Spinal cord (tissue), 10 donors: Measurements from ENCODE around the gene STK36. TPM values are rescaled to one million over a fixed set of nuclear protein-coding genes. Genes with fewer than 3 reads are reported as not detected.
"Not testable (repeated sequence)": the region's sequence is repeated elsewhere in the genome, so short reads cannot be mapped to it uniquely, and the experiment has no call there.

Experiments used
- DNase-seq, 6 donors: peaks; one replicate each; pipeline versions ENCODE4 v3.0.0 to v3.0.0-alpha.2; 2013 to 2015; ENCODE audit warnings: low spot score in 6 of 6, low read depth in 4 of 6
- H3K27ac ChIP-seq: one replicate; pipeline ENCODE4 v1.5.1; 2013; ENCODE audit warnings: low read depth, low read length, control low read depth
- H3K27me3 ChIP-seq: one replicate; pipeline ENCODE4 v1.6.1; 2013; ENCODE audit warnings: low read length; ENCODE audit not compliant: control insufficient read depth, insufficient read depth
- H3K36me3 ChIP-seq: one replicate; pipeline ENCODE4 v1.6.1; 2013; ENCODE audit warnings: low read length; ENCODE audit not compliant: control insufficient read depth, insufficient read depth
- H3K4me1 ChIP-seq: one replicate; pipeline ENCODE4 v1.6.1; 2013; ENCODE audit warnings: low read length; ENCODE audit not compliant: control insufficient read depth, insufficient read depth
- H3K4me3 ChIP-seq: one replicate; pipeline ENCODE4 v1.5.1; 2013; ENCODE audit warnings: low read depth, low read length, control low read depth
- H3K9me3 ChIP-seq: one replicate; pipeline ENCODE4 v1.6.1; 2013; ENCODE audit warnings: low read length; ENCODE audit not compliant: control insufficient read depth, insufficient read depth
- WGBS: methylation state at CpG from one replicate; pipeline ENCODE4 v1.1.5; 2013; ENCODE audit warnings: missing lambda C conversion rate; ENCODE audit not compliant: insufficient coverage; 5-methylcytosine and 5-hydroxymethylcytosine counted together
- polyA plus RNA-seq, 2 donors: library from polyadenylated mRNA; unstranded; fragments of 120-200 nt; gene quantifications; one replicate each; pipeline ENCODE4 v1.2.1, GENCODE V29; 2013; ENCODE audit not compliant: insufficient read length in 2 of 2
- total RNA-seq, 2 donors: library from RNA; depleted of rRNA in 1 of 2; stranded (reverse); fragments of 120-200 nt in 1 of 2; fragments of >200 nt in 1 of 2; gene quantifications; one replicate each; pipeline versions ENCODE4 v1.2.3 to v1.2.4, GENCODE V29; 2013 to 2014
- donor health status: healthy.

The STK36 gene
- total and polyA plus RNA-seq, 4 donors = 24.9 to 89.1 (median 61.7) TPM

DNA sequence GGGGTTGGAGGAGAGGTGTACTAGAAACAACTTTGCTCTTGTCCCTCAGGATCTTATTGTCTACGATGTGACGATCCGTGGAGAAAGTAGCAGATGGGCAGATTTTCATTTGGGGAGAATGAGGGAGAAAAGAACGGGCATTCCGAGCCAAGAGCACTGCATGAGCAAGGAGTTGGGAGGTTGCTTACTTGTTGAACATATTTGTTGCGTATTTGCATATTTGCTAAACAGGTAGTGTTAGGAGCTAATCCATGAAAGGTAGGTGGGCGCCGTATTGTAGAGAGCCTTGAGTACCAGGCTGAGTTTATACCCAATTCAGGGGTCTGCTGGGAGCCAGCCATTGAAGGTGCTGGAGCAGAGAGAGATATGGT lies 11.9 kb upstream of the STK36 start:
- 19% methylated on average over 8 of the region's 8 CpGs for WGBS
- peaks cover 66% of the 10 kb centered on the region for H3K36me3 ChIP-seq
- H3K4me3 ChIP-seq = peak overlapping the region; percentile 69
- no peak for DNase-seq
- no peaks in the 10 kb centered on the region for H3K27me3 ChIP-seq
- no peaks in the 10 kb centered on the region for H3K9me3 ChIP-seq
- H3K4me1 ChIP-seq = peaks cover 11% of the 10 kb centered on the region
- no peak overlapping the region for H3K27ac ChIP-seq

DNA sequence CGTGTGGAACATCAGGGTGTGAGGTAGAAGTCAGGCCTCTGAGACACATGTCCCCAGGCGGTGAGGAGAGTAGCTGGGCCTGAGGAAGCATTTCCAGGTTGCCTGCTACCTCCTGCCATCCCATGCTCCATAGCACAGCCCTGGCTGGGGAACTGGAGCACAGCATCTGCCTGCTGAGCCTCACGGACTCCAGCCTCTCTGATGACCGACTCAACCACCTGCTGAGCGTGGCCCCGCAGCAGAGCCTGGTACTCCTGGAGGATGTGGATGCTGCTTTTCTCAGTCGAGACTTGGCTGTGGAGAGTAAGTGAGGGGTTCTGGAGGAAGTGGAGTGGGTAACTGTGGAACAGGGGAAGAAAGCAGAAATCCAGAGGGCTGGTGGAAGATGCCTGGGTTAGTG lies 9.5 kb upstream of the STK36 start:
- Histone ChIP-seq H3K4me1 (peaks cover 11% of the 10 kb centered on the region), H3K27me3 (no peaks in the 10 kb centered on the region), H3K4me3 (no peak overlapping the region), H3K9me3 (no peaks in the 10 kb centered on the region), H3K36me3 (peaks cover 68% of the 10 kb centered on the region), H3K27ac (no peak overlapping the region)
- WGBS = 90% methylated on average over 7 of the region's 7 CpGs
- DNase-seq = no peak

DNA sequence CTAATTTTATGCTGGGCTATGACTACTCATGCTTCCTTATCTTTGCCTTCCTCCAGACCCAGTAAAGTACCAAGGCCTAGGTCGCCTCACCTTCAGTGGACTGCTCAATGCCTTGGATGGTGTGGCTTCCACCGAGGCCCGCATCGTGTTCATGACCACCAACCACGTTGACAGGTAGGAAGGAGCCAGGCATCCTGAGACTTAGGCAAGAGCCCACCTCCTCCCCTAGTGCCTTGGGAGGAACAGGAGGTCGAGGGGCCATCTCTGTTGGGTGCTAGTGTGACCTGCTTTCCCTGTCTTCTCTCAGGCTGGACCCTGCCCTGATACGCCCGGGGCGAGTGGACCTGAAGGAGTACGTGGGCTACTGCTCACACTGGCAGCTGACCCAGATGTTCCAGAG lies 9.1 kb upstream of the STK36 start:
- WGBS = 93% methylated on average over 10 of the region's 10 CpGs

DNA sequence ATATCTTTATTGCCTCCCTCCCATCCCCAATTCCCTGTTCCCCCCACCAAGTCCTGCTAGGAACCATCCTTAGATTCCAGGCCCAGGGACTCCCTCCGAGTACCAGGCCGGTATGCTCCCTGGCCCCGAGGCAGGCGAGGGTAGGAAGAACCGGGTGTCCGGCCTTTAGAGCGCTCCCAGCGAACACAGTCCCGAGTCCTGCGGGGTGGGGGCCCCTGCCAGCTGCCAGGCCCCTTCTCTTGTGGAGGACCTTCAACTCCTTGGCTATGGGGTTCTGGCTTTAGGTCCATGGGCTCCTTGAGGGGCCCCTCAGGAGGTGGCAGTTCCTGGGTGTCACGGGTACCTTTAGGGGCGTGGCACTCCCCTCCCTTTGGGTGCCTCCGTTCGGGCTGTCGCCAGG lies 8.0 kb upstream of the STK36 start:
- Histone ChIP-seq H3K4me1 (peaks cover 2% of the 10 kb centered on the region), H3K9me3 (no peaks in the 10 kb centered on the region), H3K27me3 (no peaks in the 10 kb centered on the region), H3K36me3 (peaks cover 73% of the 10 kb centered on the region), H3K27ac (no peak overlapping the region), H3K4me3 (no peak overlapping the region)
- WGBS = 89% methylated on average over 15 of the region's 15 CpGs
- DNase-seq = no peak

More for the DNA sequence above, 9.1 kb upstream of the STK36 start:
- Histone ChIP-seq H3K4me1 (peaks cover 11% of the 10 kb centered on the region), H3K27ac (no peak overlapping the region), H3K27me3 (no peaks in the 10 kb centered on the region), H3K9me3 (no peaks in the 10 kb centered on the region), H3K36me3 (peaks cover 69% of the 10 kb centered on the region), H3K4me3 (no peak overlapping the region)
- DNase-seq = no peak

DNA sequence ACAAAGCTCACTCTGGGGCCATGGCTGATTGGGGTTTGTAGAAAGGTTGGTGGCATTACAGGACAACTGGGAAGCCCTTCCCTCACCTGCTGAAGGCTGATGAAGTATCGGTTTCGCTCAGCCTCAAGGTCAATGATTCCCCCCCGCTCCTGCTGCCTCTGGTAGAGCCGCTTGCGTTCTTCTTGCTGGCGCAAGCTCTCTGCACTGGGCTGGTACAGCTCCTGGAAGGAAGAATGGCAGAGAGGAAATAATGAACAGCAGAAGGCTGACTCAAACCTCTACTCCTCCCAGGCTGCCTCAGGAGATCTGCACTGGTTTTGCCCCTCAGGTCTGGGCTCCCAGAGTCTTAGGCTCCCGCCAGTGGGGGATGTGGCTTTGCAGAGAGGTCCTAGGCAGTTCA lies 7.2 kb upstream of the STK36 start:
- no peaks in the 10 kb centered on the region for H3K4me1 ChIP-seq
- 100% methylated on average over 6 of the region's 7 CpGs for WGBS
- H3K27ac ChIP-seq = no peak overlapping the region
- H3K27me3 ChIP-seq = no peaks in the 10 kb centered on the region
- peaks cover 73% of the 10 kb centered on the region for H3K36me3 ChIP-seq
- no peak overlapping the region for H3K4me3 ChIP-seq
- no peak for DNase-seq
- H3K9me3 ChIP-seq = no peaks in the 10 kb centered on the region

DNA sequence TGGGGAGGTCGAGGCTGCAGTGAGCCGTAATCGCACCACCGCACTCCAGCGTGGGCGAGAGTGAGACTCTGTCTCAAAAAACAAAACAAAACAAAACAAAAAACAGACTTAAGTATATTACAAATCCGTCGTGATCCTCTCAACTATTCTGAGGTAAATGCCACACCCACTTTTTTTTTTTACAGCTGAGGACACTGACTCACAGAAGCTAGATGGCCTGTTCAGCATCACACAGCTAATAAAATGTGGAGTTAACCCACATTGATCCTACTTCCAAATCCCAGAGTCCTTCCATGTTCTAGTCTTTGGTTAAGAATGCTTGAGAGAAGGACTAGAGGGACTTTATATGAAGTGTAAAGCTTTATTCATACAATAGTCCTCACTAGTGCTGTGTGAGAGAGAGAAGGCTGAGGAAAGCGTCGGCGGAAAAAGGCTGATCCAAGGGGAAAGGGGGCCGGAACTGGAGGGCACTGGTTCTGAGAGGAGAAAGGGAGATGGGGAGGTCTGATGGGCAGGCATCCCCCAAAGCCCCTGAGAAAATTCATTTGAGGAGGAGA lies 711 bp upstream of the STK36 start:
- no peak for DNase-seq
- WGBS = 40% methylated on average over 12 of the region's 12 CpGs

DNA sequence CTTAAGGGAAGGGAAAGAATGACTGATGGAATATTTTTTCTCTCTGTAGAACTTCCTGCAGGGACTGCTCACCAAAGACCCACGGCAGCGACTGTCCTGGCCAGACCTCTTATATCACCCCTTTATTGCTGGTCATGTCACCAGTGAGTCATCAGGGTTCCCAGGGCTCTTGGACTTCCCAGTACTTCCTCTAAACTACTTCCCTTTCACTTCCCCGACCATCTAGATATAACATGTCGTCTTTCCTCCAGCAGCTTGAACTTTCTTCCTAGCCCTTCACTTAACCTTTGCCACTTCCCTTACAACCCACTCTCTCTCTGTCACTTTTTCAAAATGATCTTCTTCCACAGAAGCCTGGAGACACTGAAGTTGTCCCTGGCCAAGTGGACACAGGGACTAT lies 7.2 kb downstream of the STK36 start:
- Histone ChIP-seq H3K9me3 (no peaks in the 10 kb centered on the region), H3K4me3 (no peak overlapping the region), H3K4me1 (no peaks in the 10 kb centered on the region), H3K27ac (no peak overlapping the region), H3K27me3 (no peaks in the 10 kb centered on the region), H3K36me3 (peaks cover 63% of the 10 kb centered on the region)
- WGBS = 88% methylated on average over 4 of the region's 4 CpGs
- no peak for DNase-seq

More for the DNA sequence above, 711 bp upstream of the STK36 start:
- Histone ChIP-seq H3K27ac (peak overlapping the region; percentile 84), H3K36me3 (peaks cover 36% of the 10 kb centered on the region), H3K4me3 (peak overlapping the region; percentile 93), H3K27me3 (no peaks in the 10 kb centered on the region), H3K4me1 (peaks cover 16% of the 10 kb centered on the region), H3K9me3 (no peaks in the 10 kb centered on the region)

DNA sequence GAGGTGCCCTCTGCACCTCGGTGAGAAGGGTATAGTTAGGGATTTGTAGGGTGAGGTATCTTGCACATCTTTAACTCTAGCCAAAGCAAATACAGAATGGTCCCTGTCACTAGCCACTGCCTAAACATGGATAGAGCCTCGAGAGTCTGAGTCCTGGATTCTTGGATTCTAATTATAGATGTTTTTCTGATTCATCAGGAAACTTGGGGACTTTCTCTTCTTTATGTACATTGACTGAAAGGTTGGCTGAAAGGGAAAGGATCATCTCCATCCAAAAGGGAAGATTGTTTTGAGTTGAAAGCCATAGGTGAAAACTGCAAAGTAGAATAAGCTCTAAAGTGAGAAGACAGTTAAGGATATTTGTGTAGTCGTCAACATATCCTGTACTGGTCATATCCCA lies 8.2 kb downstream of the STK36 start:
- Histone ChIP-seq H3K27ac (no peak overlapping the region), H3K27me3 (no peaks in the 10 kb centered on the region), H3K4me1 (no peaks in the 10 kb centered on the region), H3K36me3 (peaks cover 65% of the 10 kb centered on the region), H3K9me3 (no peaks in the 10 kb centered on the region), H3K4me3 (no peak overlapping the region)
- no peak for DNase-seq
- no CpG with 5 or more reads among the region's 3 CpGs for WGBS

DNA sequence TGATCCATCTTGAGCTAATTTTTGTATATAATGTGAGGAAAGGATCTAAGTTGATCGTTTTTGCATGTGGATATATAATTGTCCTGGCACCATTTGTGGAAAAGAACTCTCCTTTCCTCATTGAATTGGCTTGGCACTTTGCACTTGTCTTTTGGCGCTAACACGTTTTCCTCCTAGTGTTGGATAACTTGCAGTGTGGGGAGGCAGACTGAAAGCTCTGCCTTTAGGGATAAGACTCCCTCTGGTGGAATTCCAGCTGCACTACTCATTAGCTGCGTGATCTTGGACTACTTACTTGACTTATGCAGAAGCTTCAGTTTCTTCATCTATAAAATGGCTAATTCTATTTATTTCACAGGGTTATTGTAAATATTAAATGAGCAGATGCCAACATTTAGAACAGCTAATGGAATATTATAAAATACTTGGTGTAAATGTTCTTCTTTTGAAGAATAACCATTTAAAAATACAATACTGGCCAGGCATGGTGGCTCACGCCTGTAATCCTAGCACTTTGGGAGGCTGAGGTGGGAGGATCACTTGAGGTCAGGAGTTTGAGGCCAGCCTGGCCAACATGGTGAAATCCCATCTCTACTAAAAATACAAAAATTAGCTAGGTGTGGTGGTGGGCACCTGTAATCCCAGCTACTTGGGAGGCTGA lies 15.6 kb downstream of the STK36 start:
- not testable (repeated sequence) for H3K9me3 ChIP-seq, H3K27ac ChIP-seq, H3K4me1 ChIP-seq, H3K27me3 ChIP-seq, H3K4me3 ChIP-seq
- DNase-seq = peak in 4 of 6 donors; percentile 31 to 87 (median 67)
- no CpG with 5 or more reads among the region's 5 CpGs for WGBS
- H3K36me3 ChIP-seq = peaks cover 49% of the 10 kb centered on the region

DNA sequence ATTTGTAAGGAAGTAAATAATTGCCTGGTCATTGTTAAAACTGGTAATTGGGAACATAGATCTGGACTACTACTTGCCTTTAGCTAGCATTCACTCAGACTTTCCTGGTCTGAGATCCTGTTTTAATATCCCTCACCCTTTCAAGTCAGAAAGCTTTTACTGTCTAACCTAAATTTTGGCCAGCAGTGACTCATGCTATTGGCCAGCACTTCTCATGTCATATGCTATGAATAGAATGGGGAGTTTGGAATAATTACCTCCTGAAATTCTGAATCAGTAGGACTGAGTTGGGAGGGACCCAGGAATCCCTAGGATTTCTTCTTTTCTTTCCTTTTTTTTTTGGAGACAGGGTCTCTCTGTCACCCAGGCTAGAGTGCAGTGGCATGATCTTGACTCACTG lies 19.3 kb downstream of the STK36 start:
- no peak for DNase-seq
- Histone ChIP-seq H3K36me3 (peaks cover 55% of the 10 kb centered on the region), H3K27ac (no peak overlapping the region), H3K9me3 (no peaks in the 10 kb centered on the region), H3K4me3 (no peak overlapping the region), H3K4me1 (no peaks in the 10 kb centered on the region), H3K27me3 (no peaks in the 10 kb centered on the region)
